Left lung (tissue), 10 donors: ENCODE results near the gene FGFR1OP2. TPM values are rescaled to one million over a fixed set of nuclear protein-coding genes. Genes with fewer than 3 reads are reported as not detected.

Source experiments
- ATAC-seq: fragments of 200-7000 bp; cut with Tn5 transposase; one replicate; pipeline ENCODE4 v1.9.1; 2020; ENCODE audit warnings: moderate library complexity
- DNase-seq, 4 donors: peaks; one replicate each; pipeline ENCODE4 v3.0.0-alpha.2; 2013 to 2020
- H3K27ac ChIP-seq, 2 donors: fragments of 200-600 bp; sonication (generic) in 1 of 2; one replicate each; pipeline versions ENCODE4 v1.5.0 to v1.8.0; 2020 to 2021
- H3K27me3 ChIP-seq, 2 donors: fragments of 200-600 bp; sonication (generic) in 1 of 2; one replicate each; pipeline versions ENCODE4 v1.5.0 to v1.8.0; 2020 to 2021
- H3K36me3 ChIP-seq, 2 donors: fragments of 200-600 bp; sonication (generic) in 1 of 2; one replicate each; pipeline versions ENCODE4 v1.5.0 to v1.8.0; 2020 to 2021
- H3K4me1 ChIP-seq, 2 donors: fragments of 200-600 bp; one replicate each; pipeline ENCODE4 v1.8.0; 2021
- H3K4me3 ChIP-seq, 2 donors: fragments of 200-600 bp; sonication (generic) in 1 of 2; one replicate each; pipeline versions ENCODE4 v1.5.0 to v1.8.0; 2020 to 2021; ENCODE audit warnings: mild to moderate bottlenecking in 1 of 2
- H3K9me3 ChIP-seq, 2 donors: fragments of 200-600 bp; sonication (generic) in 1 of 2; one replicate each; pipeline versions ENCODE4 v1.5.0 to v1.8.0; 2020 to 2021
- CTCF ChIP-seq, 2 donors: fragments of 200-600 bp; sonication (generic) in 1 of 2; IDR thresholded peaks; one replicate each; pipeline versions ENCODE4 v1.5.0 to v1.8.0; 2021; ENCODE audit warnings: antibody characterized with exemption in 2 of 2
- intact Hi-C, 2 donors: fragments of 100-400 bp; cut with DNase I; formaldehyde crosslinking; loops; one replicate each; pipeline versions ENCODE4 v1.11.2 to v1.14.2; 2022
- polyA plus RNA-seq, 6 donors: library from polyadenylated mRNA; unstranded; fragments of 120-200 nt; gene quantifications; one replicate each; pipeline ENCODE4 v1.2.1, GENCODE V29; 2013; ENCODE audit not compliant: insufficient read length in 6 of 6
- total RNA-seq, 2 donors: library from RNA; stranded (reverse); fragmentation: NEBNext Ultra II Directional; extraction: Animal tissue kit (Norgen Biotek cat#: 25700); gene quantifications; one replicate each; pipeline ENCODE4 v1.2.1, GENCODE V29; 2021
- donor health status: DM: no; HTN: yes; CAD: no.
- donor health status: DM: no; HTN: no; CAD: no.

FGFR1OP2 gene
- total and polyA plus RNA-seq, 8 donors: 44.0 to 101 (median 83.5) TPM

DNA sequence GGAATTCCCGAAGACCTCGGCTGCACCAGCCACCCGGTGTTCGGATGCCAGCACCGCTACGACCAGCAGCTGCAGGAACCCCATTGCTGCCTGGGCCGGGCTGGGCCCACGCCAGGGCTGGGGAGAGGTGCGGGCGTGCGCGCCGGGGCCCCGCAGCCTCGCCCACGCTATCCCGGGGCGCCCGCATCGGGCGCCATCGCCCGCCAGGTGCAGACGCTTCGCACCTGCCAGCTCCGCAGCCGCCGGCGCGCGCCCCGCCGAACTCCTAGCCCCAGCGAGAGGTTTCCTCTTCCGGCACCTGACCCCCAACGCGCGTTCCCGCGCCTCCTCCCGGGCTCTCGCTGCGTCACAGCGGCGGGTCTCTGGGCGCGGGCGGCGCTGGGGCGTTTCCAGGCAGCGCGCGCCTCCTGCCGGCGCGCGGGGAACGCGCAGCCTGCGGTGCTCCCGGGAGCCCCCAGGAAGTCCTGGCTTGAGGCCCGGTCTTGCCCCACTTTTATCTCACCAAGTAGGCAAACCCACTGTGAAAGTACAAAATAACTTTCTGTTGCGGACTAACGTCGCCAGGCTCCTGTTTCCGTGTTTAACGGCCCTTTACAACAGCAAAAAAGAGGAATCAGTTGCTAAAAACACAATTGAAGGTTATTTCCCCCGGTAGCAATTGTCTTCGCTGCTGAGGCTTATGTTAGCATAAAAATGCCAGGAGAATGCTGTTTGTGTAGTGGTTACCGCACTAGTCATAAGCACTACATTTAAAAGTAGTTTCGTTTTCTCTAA is 76.0 kb downstream of the FGFR1OP2 start, which contains the start of gene TM7SF3:
Gene TM7SF3 (minus strand): TSS at position 300 of the 774 bp plus-strand sequence. CDS start 216 bp downstream, at position 84.
- Histone ChIP-seq H3K4me1 (peaks cover 4 to 68% of the 10 kb centered on the region in 2 donors), H3K36me3 (no peaks in the 10 kb centered on the region), H3K4me3 (peak within 1 kb of the TSS; percentile 74 to 84), H3K27me3 (no peaks in the 10 kb centered on the region), H3K27ac (peak within 1 kb of the TSS; percentile 90 to 96), H3K9me3 (no peaks in the 10 kb centered on the region)
- intact Hi-C loops: no loop called here
- TF ChIP-seq CTCF (IDR thresholded peaks at IDR 0.05): peak; percentile 91 to 99
- ATAC-seq (peak; percentile 94), DNase-seq (peak; percentile 90 to 100 (median 96))

- H3K27me3 ChIP-seq: no peaks in the 10 kb centered on the region
- no peaks in the 10 kb centered on the region for H3K36me3 ChIP-seq
- no peak for ATAC-seq
- no peak for TF ChIP-seq CTCF (IDR thresholded peaks at IDR 0.05)
- H3K4me3 ChIP-seq: peak overlapping the region; percentile 74 to 84
- H3K27ac ChIP-seq: peak overlapping the region; percentile 90 to 96
- H3K9me3 ChIP-seq: no peaks in the 10 kb centered on the region
- DNase-seq: no peak
- peaks cover 4 to 66% of the 10 kb centered on the region in 2 donors for H3K4me1 ChIP-seq
- intact Hi-C loops: no loop called here
Measured at GRCh38 chr12:27014859-27015729, 76.8 kb downstream of the FGFR1OP2 start.

- peak in 1 of 4 donors; percentile 32 for DNase-seq
- H3K27me3 ChIP-seq: no peaks in the 10 kb centered on the region
- no peak for ATAC-seq
- no peaks in the 10 kb centered on the region for H3K36me3 ChIP-seq
- H3K4me1 ChIP-seq: peaks cover 4 to 60% of the 10 kb centered on the region in 2 donors
- peak; percentile 28 to 48 for TF ChIP-seq CTCF (IDR thresholded peaks at IDR 0.05)
- no peak overlapping the region for H3K4me3 ChIP-seq
- H3K27ac ChIP-seq: peak overlapping the region; percentile 90 to 96
- no peaks in the 10 kb centered on the region for H3K9me3 ChIP-seq
- intact Hi-C loops: no loop called here
Measured at GRCh38 chr12:27015730-27016076, 77.4 kb downstream of the FGFR1OP2 start.

Other genes with a start within 250 kb of the FGFR1OP2 start
- gene ITPR2, start 105.3 kb upstream of the FGFR1OP2 start, total RNA-seq: 10 to 100 TPM; 37.7 to 67.8 TPM
- gene ITPR2, start 105.3 kb upstream of the FGFR1OP2 start, polyA plus RNA-seq: 1 to 10 TPM; 5.5 to 8.5 (median 6.9) TPM
- gene INTS13, start 489 bp upstream of the FGFR1OP2 start, total RNA-seq: 10 to 100 TPM; 17.1 to 22.1 TPM
- gene INTS13, start 489 bp upstream of the FGFR1OP2 start, polyA plus RNA-seq: 10 to 100 TPM; 29.9 to 37.0 (median 32.1) TPM
- 100 to 1,000 TPM in 1 of 2 donors, 10 to 100 TPM in 1; 81.7 to 130 TPM for gene TM7SF3, start 75.9 kb downstream of the FGFR1OP2 start, total RNA-seq
- 10 to 100 TPM; 47.8 to 77.8 (median 53.7) TPM for gene TM7SF3, start 75.9 kb downstream of the FGFR1OP2 start, polyA plus RNA-seq
- gene MED21, start 84.1 kb downstream of the FGFR1OP2 start, total RNA-seq: 10 to 100 TPM; 64.1 to 66.2 TPM
- gene MED21, start 84.1 kb downstream of the FGFR1OP2 start, polyA plus RNA-seq: 10 to 100 TPM; 56.1 to 65.8 (median 58.7) TPM
- gene C12orf71, start 144.1 kb downstream of the FGFR1OP2 start, total RNA-seq: not detected
- under 1 TPM; 0.25 to 0.47 (median 0.34) TPM for gene C12orf71, start 144.1 kb downstream of the FGFR1OP2 start, polyA plus RNA-seq